ENCODE results near the gene MTX3.

Gene MTX3

GRCh38 chr5:79932510-79933504 lies 58.3 kb downstream of the MTX3 start:
- DNase-seq, result peak; percentile 45

- DNase-seq, result no peak
Observed at GRCh38 chr5:79931866-79932265, 59.2 kb downstream of the MTX3 start.

- no peak for DNase-seq
Observed at GRCh38 chr5:79931409-79931808, 59.7 kb downstream of the MTX3 start.

- no peak for DNase-seq
Observed at GRCh38 chr5:79929095-79929494, 62.0 kb downstream of the MTX3 start.
